Kidney (tissue), 14 donors: ENCODE measurements around the gene RASAL2. TPM values are rescaled to one million over a fixed set of nuclear protein-coding genes. Genes with fewer than 3 reads are reported as not detected.

Experiments used
- DNase-seq, 5 donors: peaks; one replicate each; pipeline ENCODE4 v3.0.0-alpha.2; 2013 to 2020
- FAIRE-seq: peaks from 2 replicates; lab custom pipeline; 2012; peaks lifted over from hg19 to GRCh38; lab: Jason Lieb, UNC
- H3K27ac ChIP-seq, 2 donors: one replicate each; pipeline ENCODE4 v1.7.0; 2013; ENCODE audit warnings: low read depth in 2 of 2, low read length in 2 of 2, inconsistent platforms in 1 of 2
- H3K27me3 ChIP-seq: one replicate; pipeline ENCODE4 v1.7.1; 2013; ENCODE audit warnings: low read length, inconsistent platforms; ENCODE audit not compliant: control insufficient read depth, insufficient read depth
- H3K36me3 ChIP-seq, 3 donors: one replicate each; pipeline versions ENCODE4 v1.7.0 to v1.7.1; 2013; ENCODE audit warnings: low read length in 3 of 3, control low read depth in 1 of 3, inconsistent platforms in 1 of 3; ENCODE audit not compliant: insufficient read depth in 3 of 3, control insufficient read depth in 2 of 3
- H3K4me1 ChIP-seq, 3 donors: one replicate each; pipeline versions ENCODE4 v1.7.0 to v1.7.1; 2013; ENCODE audit warnings: low read length in 3 of 3, inconsistent platforms in 1 of 3, low read depth in 1 of 3; ENCODE audit not compliant: control insufficient read depth in 2 of 3, insufficient read depth in 2 of 3
- H3K4me3 ChIP-seq, 3 donors: one replicate each; pipeline versions ENCODE4 v1.7.0 to v1.8.1; 2013; ENCODE audit warnings: low read length in 3 of 3, control low read depth in 1 of 3, inconsistent platforms in 1 of 3
- H3K9ac ChIP-seq, 3 donors: one replicate each; pipeline versions ENCODE4 v1.7.0 to v1.7.1; 2013; ENCODE audit warnings: low read length in 3 of 3, control low read depth in 1 of 3, inconsistent platforms in 1 of 3
- H3K9me3 ChIP-seq, 3 donors: one replicate each; pipeline versions ENCODE4 v1.7.0 to v1.7.1; 2013; ENCODE audit warnings: low read length in 3 of 3, control low read depth in 1 of 3, inconsistent platforms in 1 of 3; ENCODE audit not compliant: control insufficient read depth in 2 of 3, insufficient read depth in 1 of 3
- CTCF ChIP-seq: IDR thresholded peaks from 3 replicates; pipeline ENCODE4 v1.5.1; 2012; ENCODE audit warnings: mild to moderate bottlenecking, moderate library complexity, borderline replicate concordance; ENCODE audit not compliant: insufficient read depth; ENCODE audit errors: extremely low read depth
- intact Hi-C: fragments of 100-400 bp; cut with DNase I; formaldehyde crosslinking; loops from one replicate; pipeline ENCODE4 v1.11.1; 2022
- polyA plus RNA-seq: library from polyadenylated mRNA; stranded (reverse); fragments of 350-450 nt; fragmentation: Illumina TruSeq; extraction: RNeasy Lipid Tissue Mini Kit (QIAGEN cat#74804); gene quantifications from one replicate; pipeline ENCODE4 v1.2.3, GENCODE V29; 2014; ENCODE audit warnings: low read depth, low replicate concordance; ENCODE audit not compliant: insufficient read depth
- total RNA-seq: library from RNA; stranded (reverse); fragmentation: NEBNext Ultra II Directional; extraction: Animal tissue kit (Norgen Biotek cat#: 25700); gene quantifications from one replicate; pipeline ENCODE4 v1.2.1, GENCODE V29; 2021
- donor health status: control.
- donor health status: control.
- donor health status: control.
- donor health status: control.
- donor health status: control.
- donor health status: DM: yes; HTN: yes; CAD: no.
- donor health status: Normal renal cell carcinoma (clear cell type).

Gene RASAL2
- total and polyA plus RNA-seq, 2 donors from 2014 or later: 2.2 to 26.5 TPM

DNA sequence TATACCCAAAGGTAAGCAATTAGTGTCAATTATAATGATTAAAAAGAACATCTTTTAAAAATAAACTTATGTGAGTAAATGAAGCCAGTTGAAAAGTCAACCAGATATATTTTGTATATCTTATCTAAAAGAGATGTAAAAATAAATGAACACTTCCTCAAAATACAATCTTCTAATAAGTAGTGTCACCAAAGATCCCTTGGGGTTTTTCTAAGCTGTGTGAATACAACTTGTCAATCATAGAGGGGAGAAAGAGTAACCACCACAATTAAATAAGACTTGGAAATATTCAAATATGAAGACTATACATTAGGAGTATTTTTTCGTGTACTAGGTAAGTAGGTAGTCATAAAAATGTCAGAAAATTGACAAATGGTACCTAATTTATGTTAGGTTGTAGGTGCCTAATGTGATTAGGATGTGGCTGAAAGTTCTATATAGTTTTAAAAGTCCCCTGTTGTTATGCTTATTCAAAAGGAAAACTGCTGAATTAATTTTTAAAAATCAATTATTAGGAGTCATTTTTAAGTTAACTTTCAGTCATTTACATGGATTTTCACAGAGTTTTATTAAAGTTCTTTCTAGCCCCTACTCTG is 72.6 kb downstream of the RASAL2 start:
- Histone ChIP-seq H3K9me3 (no peaks in the 10 kb centered on the region), H3K27ac (no peak overlapping the region), H3K36me3 (no peaks in the 10 kb centered on the region), H3K27me3 (no peaks in the 10 kb centered on the region), H3K9ac (no peak overlapping the region), H3K4me3 (no peak overlapping the region), H3K4me1 (peaks cover 0 to 4% (median 0%) of the 10 kb centered on the region in 3 donors)
- FAIRE-seq (no peak), DNase-seq (no peak)
- intact Hi-C loops: no loop called here
- no peak for TF ChIP-seq CTCF

DNA sequence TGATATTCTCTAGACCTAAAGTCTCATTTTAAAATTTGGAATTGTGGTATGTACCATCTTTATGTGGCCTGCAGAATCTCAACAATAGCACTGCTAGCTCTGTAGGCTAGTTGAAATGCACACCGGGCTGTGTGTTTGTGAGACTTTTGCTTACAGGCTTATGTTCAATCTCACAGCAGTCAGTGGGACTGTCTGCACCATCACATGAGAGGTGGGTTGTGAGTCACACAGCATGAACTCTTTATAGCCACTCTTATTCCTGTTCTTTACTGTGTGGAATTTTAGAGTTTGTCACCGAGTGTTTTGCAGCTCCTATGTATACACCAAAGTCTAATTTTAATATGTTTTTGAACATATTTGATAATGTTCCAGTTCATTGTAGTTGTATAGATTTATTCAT is 74.6 kb downstream of the RASAL2 start:
- FAIRE-seq: no peak
- intact Hi-C loops: no loop called here
- H3K27ac ChIP-seq: no peak overlapping the region
- no peaks in the 10 kb centered on the region for H3K36me3 ChIP-seq
- H3K4me1 ChIP-seq: peaks cover 0 to 12% (median 2%) of the 10 kb centered on the region in 3 donors
- H3K27me3 ChIP-seq: no peaks in the 10 kb centered on the region
- H3K4me3 ChIP-seq: no peak overlapping the region
- no peaks in the 10 kb centered on the region for H3K9me3 ChIP-seq
- TF ChIP-seq CTCF: no peak
- H3K9ac ChIP-seq: no peak overlapping the region
- DNase-seq: no peak

DNA sequence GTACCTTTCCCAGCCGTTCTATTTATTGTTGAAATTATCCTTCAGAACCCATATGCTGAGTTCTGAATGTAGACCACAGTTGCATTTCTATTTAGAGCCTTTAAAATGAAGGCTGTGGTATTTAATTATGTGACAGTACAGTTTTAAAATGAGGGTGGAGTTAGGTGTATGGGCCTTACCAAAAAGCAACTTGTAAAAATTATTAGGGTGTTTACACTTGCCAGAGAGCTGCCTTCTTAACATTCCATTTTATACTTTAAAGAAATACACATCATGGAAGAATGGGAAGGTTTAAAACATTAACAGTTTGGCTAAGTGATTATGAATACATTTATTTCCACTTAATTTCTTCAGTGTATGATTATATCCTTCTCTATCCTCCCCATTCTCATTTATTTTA is 75.7 kb downstream of the RASAL2 start:
- no peaks in the 10 kb centered on the region for H3K9me3 ChIP-seq
- FAIRE-seq (no peak), DNase-seq (no peak)
- H3K4me3 ChIP-seq: no peak overlapping the region
- H3K27ac ChIP-seq: no peak overlapping the region
- intact Hi-C loops: no loop called here
- no peak for TF ChIP-seq CTCF
- H3K27me3 ChIP-seq: no peaks in the 10 kb centered on the region
- H3K9ac ChIP-seq: no peak overlapping the region
- no peaks in the 10 kb centered on the region for H3K36me3 ChIP-seq
- H3K4me1 ChIP-seq: peaks cover 0 to 13% (median 5%) of the 10 kb centered on the region in 3 donors

DNA sequence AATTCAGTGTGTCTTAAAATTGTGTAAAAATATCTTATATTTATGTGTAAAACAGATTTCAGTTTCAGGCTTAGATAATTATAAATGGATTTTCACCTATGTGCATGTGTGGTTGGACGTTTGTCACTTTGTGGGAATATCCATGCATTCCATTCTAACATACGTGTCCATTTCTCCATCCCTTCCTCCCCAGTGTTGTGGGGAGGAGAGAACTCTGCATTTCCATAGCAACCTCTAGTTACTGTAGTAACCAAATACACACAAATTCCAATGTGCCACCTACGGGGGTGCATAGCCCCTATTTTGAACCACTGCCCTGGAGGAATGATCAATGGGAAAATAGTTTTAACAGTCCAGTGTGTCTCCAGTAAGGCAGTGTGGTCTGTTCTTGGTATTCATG is 79.0 kb downstream of the RASAL2 start:
- Histone ChIP-seq H3K4me3 (no peak overlapping the region), H3K9ac (no peak overlapping the region), H3K9me3 (no peaks in the 10 kb centered on the region), H3K36me3 (no peaks in the 10 kb centered on the region), H3K27me3 (no peaks in the 10 kb centered on the region), H3K4me1 (peaks cover 0 to 15% (median 5%) of the 10 kb centered on the region in 3 donors), H3K27ac (no peak overlapping the region)
- no peak for DNase-seq
- no peak for TF ChIP-seq CTCF
- intact Hi-C loops: no loop called here
- FAIRE-seq: no peak
